ENCODE results near the gene PDCL2. TPM values are rescaled to one million over a fixed set of nuclear protein-coding genes. Genes with fewer than 3 reads are reported as not detected.

PDCL2 gene
- total and polyA plus RNA-seq, 2 donors (not counting 1 experiment from before 2014, with no cell fraction given), result not detected

DNA sequence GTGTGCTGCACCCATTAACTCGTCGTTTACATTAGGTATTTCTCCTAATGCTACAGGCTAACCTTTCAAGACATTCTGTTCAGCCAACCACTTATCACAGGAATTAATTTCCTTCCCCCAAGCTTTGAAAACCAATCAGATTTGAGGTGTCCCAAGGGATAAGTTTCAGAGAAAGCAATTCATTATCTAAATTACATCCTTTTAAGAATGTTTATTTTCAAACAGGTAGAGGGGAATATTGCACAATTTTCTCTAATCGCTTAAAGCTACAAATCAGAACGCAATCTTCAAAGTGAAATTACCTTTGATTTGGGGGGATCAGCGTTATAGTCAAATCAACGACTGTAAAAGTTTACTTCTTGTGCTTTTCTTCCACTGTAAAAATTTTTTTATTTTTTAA is 46.9 kb downstream of the PDCL2 start:
- H3K9ac ChIP-seq (ENCODE audit: insufficient read depth, low read length), result no peak overlapping the region
- DNase-seq (ENCODE audit: low read depth in 2 of 2), result peak; percentile 21 to 32
- H3K4me2 ChIP-seq (ENCODE audit: extremely low read depth, insufficient read depth, low read length), result peak overlapping the region; percentile 84
- no peaks in the 10 kb centered on the region for H3K27me3 ChIP-seq (ENCODE audit: control insufficient read depth, insufficient read depth, low read length)
- TF ChIP-seq, protein P1, sequence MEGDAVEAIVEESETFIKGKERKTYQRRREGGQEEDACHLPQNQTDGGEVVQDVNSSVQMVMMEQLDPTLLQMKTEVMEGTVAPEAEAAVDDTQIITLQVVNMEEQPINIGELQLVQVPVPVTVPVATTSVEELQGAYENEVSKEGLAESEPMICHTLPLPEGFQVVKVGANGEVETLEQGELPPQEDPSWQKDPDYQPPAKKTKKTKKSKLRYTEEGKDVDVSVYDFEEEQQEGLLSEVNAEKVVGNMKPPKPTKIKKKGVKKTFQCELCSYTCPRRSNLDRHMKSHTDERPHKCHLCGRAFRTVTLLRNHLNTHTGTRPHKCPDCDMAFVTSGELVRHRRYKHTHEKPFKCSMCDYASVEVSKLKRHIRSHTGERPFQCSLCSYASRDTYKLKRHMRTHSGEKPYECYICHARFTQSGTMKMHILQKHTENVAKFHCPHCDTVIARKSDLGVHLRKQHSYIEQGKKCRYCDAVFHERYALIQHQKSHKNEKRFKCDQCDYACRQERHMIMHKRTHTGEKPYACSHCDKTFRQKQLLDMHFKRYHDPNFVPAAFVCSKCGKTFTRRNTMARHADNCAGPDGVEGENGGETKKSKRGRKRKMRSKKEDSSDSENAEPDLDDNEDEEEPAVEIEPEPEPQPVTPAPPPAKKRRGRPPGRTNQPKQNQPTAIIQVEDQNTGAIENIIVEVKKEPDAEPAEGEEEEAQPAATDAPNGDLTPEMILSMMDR (conservative IDR thresholded peaks at IDR 0.05 in 1 of 2, IDR thresholded peaks at IDR 0.05 in 1 of 2; ENCODE audit: low read depth in 1 of 2, low read length in 2 of 2), result no peak
- no peak for TF ChIP-seq EZH2 (IDR thresholded peaks at IDR 0.05; ENCODE audit: low read length, missing control alignments)
- peak overlapping the region; percentile 67 for H3K27ac ChIP-seq (ENCODE audit: insufficient read depth, low read length)
- H3K9me3 ChIP-seq (ENCODE audit: control insufficient read depth, insufficient read depth, low read depth, low read length), result no peaks in the 10 kb centered on the region
- no peaks in the 10 kb centered on the region for H4K20me1 ChIP-seq (ENCODE audit: control insufficient read depth, extremely low read depth, insufficient read depth, low read length)
- peaks cover 45% of the 10 kb centered on the region for H3K79me2 ChIP-seq (ENCODE audit: control insufficient read depth, insufficient read depth, low read length)
- H2AFZ ChIP-seq (ENCODE audit: low read length), result no peak overlapping the region
- H3K36me3 ChIP-seq (ENCODE audit: control insufficient read depth, insufficient read depth, low read length), result no peaks in the 10 kb centered on the region
- peak overlapping the region; percentile 43 to 94 (median 75) for H3K4me3 ChIP-seq (replicated peaks in 1 of 4; ENCODE audit: control extremely low read depth in 1 of 4, insufficient read depth in 1 of 4, low read depth in 3 of 4, low read length in 4 of 4)
- peaks cover 13% of the 10 kb centered on the region for H3K4me1 ChIP-seq (ENCODE audit: control insufficient read depth, extremely low read depth, insufficient read depth, low read length)

DNA sequence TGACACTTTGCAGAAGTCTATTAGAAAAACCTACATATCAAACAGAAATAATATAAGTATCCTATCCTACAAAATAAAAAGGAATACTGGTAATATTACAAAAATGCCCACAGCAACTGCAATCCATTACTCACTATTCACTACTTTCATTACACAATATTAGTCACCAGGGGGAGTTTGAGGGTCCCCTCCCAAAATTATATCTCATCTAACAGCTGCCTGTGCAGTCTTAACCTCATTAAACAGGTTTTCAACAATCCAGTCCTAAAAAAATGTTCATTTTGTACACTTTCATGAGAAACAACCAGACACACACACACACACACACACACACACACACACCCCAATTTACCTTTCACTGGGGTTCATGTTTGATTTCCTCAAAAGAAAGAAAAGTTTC is 48.2 kb downstream of the PDCL2 start:
- Histone ChIP-seq H3K27ac (ENCODE audit: insufficient read depth, low read length) (no peak overlapping the region), H3K9ac (ENCODE audit: insufficient read depth, low read length) (no peak overlapping the region), H4K20me1 (ENCODE audit: control insufficient read depth, extremely low read depth, insufficient read depth, low read length) (no peaks in the 10 kb centered on the region), H3K27me3 (ENCODE audit: control insufficient read depth, insufficient read depth, low read length) (no peaks in the 10 kb centered on the region), H3K9me3 (ENCODE audit: control insufficient read depth, insufficient read depth, low read depth, low read length) (no peaks in the 10 kb centered on the region), H2AFZ (ENCODE audit: low read length) (no peak overlapping the region), H3K4me3 (replicated peaks in 1 of 4; ENCODE audit: control extremely low read depth in 1 of 4, insufficient read depth in 1 of 4, low read depth in 3 of 4, low read length in 4 of 4) (peak overlapping the region in 1 of 4 experiments; percentile 27), H3K79me2 (ENCODE audit: control insufficient read depth, insufficient read depth, low read length) (peaks cover 49% of the 10 kb centered on the region), H3K4me1 (ENCODE audit: control insufficient read depth, extremely low read depth, insufficient read depth, low read length) (peaks cover 8% of the 10 kb centered on the region), H3K36me3 (ENCODE audit: control insufficient read depth, insufficient read depth, low read length) (no peaks in the 10 kb centered on the region), H3K4me2 (ENCODE audit: extremely low read depth, insufficient read depth, low read length) (peak overlapping the region; percentile 84)
- peak; percentile 21 to 29 for DNase-seq (ENCODE audit: low read depth in 2 of 2)
- TF ChIP-seq, protein P1 (conservative IDR thresholded peaks at IDR 0.05 in 1 of 2, IDR thresholded peaks at IDR 0.05 in 1 of 2; ENCODE audit: low read depth in 1 of 2, low read length in 2 of 2), result no peak
- no peak for TF ChIP-seq EZH2 (IDR thresholded peaks at IDR 0.05; ENCODE audit: low read length, missing control alignments)

- Histone ChIP-seq H3K27ac (ENCODE audit: insufficient read depth, low read length) (no peak overlapping the region), H3K4me3 (replicated peaks in 1 of 4; ENCODE audit: control extremely low read depth in 1 of 4, insufficient read depth in 1 of 4, low read depth in 3 of 4, low read length in 4 of 4) (no peak overlapping the region), H2AFZ (ENCODE audit: low read length) (no peak overlapping the region), H3K36me3 (ENCODE audit: control insufficient read depth, insufficient read depth, low read length) (no peaks in the 10 kb centered on the region), H3K4me2 (ENCODE audit: extremely low read depth, insufficient read depth, low read length) (no peak overlapping the region), H3K9me3 (ENCODE audit: control insufficient read depth, insufficient read depth, low read depth, low read length) (no peaks in the 10 kb centered on the region), H3K79me2 (ENCODE audit: control insufficient read depth, insufficient read depth, low read length) (peaks cover 69% of the 10 kb centered on the region), H3K27me3 (ENCODE audit: control insufficient read depth, insufficient read depth, low read length) (no peaks in the 10 kb centered on the region), H3K9ac (ENCODE audit: insufficient read depth, low read length) (no peak overlapping the region), H4K20me1 (ENCODE audit: control insufficient read depth, extremely low read depth, insufficient read depth, low read length) (no peaks in the 10 kb centered on the region), H3K4me1 (ENCODE audit: control insufficient read depth, extremely low read depth, insufficient read depth, low read length) (peaks cover 4% of the 10 kb centered on the region)
- DNase-seq (ENCODE audit: low read depth in 2 of 2), result no peak
- TF ChIP-seq EZH2 (IDR thresholded peaks at IDR 0.05; ENCODE audit: low read length, missing control alignments), result no peak
- TF ChIP-seq, protein P1 (conservative IDR thresholded peaks at IDR 0.05 in 1 of 2, IDR thresholded peaks at IDR 0.05 in 1 of 2; ENCODE audit: low read depth in 1 of 2, low read length in 2 of 2), result no peak
Measured at GRCh38 chr4:55540271-55540670, 51.8 kb downstream of the PDCL2 start.
